Immature natural killer cell (primary cell): Measurements from ENCODE around the gene CCNG2. TPM values are rescaled to one million over a fixed set of nuclear protein-coding genes. Genes with fewer than 3 reads are reported as not detected.

ENCODE experiments used
- DNase-seq, 3 donors: peaks; one replicate each; pipeline ENCODE4 v3.0.0; 2022; ENCODE audit warnings: mixed read lengths in 1 of 3
- H3K27ac Mint-ChIP-seq, 6 donors: one replicate each; pipeline ENCODE4 v1.8.0; 2020; ENCODE audit warnings: mixed read lengths in 6 of 6, mild to moderate bottlenecking in 5 of 6, inconsistent platforms in 4 of 6, moderate library complexity in 3 of 6
- H3K27me3 Mint-ChIP-seq, 3 donors: one replicate each; pipeline ENCODE4 v1.8.0; 2020 to 2021; ENCODE audit warnings: low read depth in 3 of 3, mild to moderate bottlenecking in 3 of 3, mixed read lengths in 3 of 3, moderate library complexity in 3 of 3, inconsistent platforms in 1 of 3
- H3K36me3 Mint-ChIP-seq, 3 donors: one replicate each; pipeline ENCODE4 v1.8.0; 2020; ENCODE audit warnings: mixed read lengths in 3 of 3, inconsistent platforms in 2 of 3, mild to moderate bottlenecking in 2 of 3
- H3K4me1 Mint-ChIP-seq, 2 donors: one replicate each; pipeline ENCODE4 v1.8.0; 2020; ENCODE audit warnings: inconsistent platforms in 2 of 2, mild to moderate bottlenecking in 2 of 2, mixed read lengths in 2 of 2, moderate library complexity in 1 of 2
- H3K4me3 Mint-ChIP-seq, 5 donors: one replicate each; pipeline ENCODE4 v1.8.0; 2020; ENCODE audit warnings: mild to moderate bottlenecking in 5 of 5, mixed read lengths in 5 of 5, inconsistent platforms in 3 of 5, moderate library complexity in 3 of 5
- H3K9me3 Mint-ChIP-seq, 6 donors: one replicate each; pipeline ENCODE4 v1.8.0; 2020; ENCODE audit warnings: mild to moderate bottlenecking in 6 of 6, mixed read lengths in 6 of 6, inconsistent platforms in 4 of 6, moderate library complexity in 3 of 6
- polyA plus RNA-seq, 3 donors: library from polyadenylated mRNA; unstranded; fragments of 300-500 nt; fragmentation: Illumina TruSeq; gene quantifications; one replicate each; pipeline ENCODE4 v1.2.3, GENCODE V29; 2021

Gene CCNG2
- polyA plus RNA-seq, 3 donors from 2014 or later = 10.4 to 14.8 (median 14.2) TPM

DNA sequence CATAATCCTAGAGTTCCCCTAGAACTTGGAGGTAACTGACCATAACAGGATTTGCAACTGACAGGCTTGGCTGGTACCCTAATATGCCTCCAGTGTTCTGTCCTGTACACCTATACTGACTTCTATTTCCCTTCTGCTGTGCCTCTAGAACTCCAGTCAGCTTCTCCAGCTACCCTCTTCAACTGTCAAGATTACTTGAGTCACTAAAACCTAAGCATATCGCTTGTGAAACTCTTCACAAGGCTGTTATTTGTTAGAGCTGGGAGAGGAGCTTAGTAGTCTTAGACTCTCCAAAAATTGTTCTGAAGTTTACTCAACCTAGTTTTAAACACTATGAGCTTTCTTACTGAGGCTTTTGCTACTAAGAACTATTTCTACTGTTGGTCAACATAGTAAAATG lies 52.0 kb downstream of the CCNG2 start:
- no peak for DNase-seq
- H3K4me1 Mint-ChIP-seq = no peaks in the 10 kb centered on the region
- no peak overlapping the region for H3K27ac Mint-ChIP-seq
- H3K27me3 Mint-ChIP-seq = peaks cover 0 to 2% (median 2%) of the 10 kb centered on the region in 3 donors
- no peak overlapping the region for H3K4me3 Mint-ChIP-seq
- H3K36me3 Mint-ChIP-seq = no peaks in the 10 kb centered on the region
- H3K9me3 Mint-ChIP-seq = no peaks in the 10 kb centered on the region

DNA sequence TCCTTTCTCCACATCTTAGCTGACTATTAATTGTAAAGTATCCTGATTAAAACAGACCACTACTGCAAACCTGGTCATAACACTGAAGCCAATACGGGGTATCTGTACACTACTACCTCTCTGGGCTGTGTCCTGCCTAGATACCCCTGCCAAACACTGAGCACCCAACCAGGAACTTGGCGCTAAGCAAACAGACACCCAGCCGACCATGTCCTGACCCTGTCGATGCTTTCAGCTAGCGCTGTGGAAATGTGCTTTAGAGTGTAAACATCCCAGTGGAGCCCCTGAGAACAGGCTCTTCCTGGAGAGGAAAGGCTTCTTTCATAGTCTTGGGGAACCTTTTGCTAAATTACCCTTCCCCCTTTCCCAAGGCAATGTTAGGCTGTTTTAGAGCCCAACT lies 52.9 kb downstream of the CCNG2 start:
- Mint-ChIP-seq H3K36me3 (no peaks in the 10 kb centered on the region), H3K27me3 (peaks cover 0 to 2% (median 0%) of the 10 kb centered on the region in 3 donors), H3K4me1 (no peaks in the 10 kb centered on the region), H3K27ac (no peak overlapping the region), H3K9me3 (no peaks in the 10 kb centered on the region), H3K4me3 (no peak overlapping the region)
- DNase-seq = no peak

DNA sequence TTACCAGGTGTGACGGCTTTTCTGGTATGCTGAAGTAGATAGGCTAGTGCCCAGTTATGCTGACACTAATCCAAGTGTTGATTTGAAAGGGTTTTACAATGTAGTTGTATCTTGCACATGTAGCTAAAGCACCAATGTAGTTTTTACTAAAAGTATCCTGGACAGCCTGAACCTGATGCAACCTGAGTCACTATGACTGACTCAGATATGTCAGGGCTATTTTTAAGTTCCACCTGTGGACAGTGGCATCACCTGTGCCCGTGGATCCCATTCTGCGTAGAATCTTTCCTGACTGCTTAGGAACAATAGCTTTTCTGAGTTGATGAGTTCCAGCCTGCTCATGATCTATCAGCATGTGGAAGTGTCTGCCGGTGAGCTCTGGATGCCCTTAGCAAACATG lies 58.1 kb downstream of the CCNG2 start:
- no peak overlapping the region for H3K4me3 Mint-ChIP-seq
- no peaks in the 10 kb centered on the region for H3K9me3 Mint-ChIP-seq
- H3K27me3 Mint-ChIP-seq = peaks cover 0 to 2% (median 1%) of the 10 kb centered on the region in 3 donors
- no peaks in the 10 kb centered on the region for H3K36me3 Mint-ChIP-seq
- DNase-seq = no peak
- no peak overlapping the region for H3K27ac Mint-ChIP-seq
- no peaks in the 10 kb centered on the region for H3K4me1 Mint-ChIP-seq

DNA sequence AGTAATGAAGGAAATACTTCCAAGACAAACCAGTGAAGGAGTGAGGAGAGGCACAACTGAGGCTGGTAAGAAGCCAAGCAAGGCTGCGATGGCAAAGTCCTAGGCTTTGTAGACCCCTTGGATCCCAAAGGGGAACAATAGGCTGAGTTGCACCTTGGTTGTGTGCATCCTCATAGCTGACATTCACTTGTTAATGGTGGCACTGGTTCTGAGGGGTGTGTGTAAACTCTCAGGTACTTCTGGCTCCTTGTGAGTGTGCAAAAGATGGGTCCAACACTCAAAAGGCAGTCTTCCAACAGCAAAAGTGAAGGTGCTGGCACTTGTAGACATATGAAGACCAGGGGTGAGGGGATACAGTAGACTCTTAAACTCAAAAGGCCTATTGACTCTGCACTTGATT lies 60.5 kb downstream of the CCNG2 start:
- Mint-ChIP-seq H3K4me1 (no peaks in the 10 kb centered on the region), H3K4me3 (no peak overlapping the region), H3K9me3 (no peaks in the 10 kb centered on the region), H3K27ac (no peak overlapping the region), H3K36me3 (no peaks in the 10 kb centered on the region), H3K27me3 (peaks cover 0 to 4% (median 2%) of the 10 kb centered on the region in 3 donors)
- no peak for DNase-seq

DNA sequence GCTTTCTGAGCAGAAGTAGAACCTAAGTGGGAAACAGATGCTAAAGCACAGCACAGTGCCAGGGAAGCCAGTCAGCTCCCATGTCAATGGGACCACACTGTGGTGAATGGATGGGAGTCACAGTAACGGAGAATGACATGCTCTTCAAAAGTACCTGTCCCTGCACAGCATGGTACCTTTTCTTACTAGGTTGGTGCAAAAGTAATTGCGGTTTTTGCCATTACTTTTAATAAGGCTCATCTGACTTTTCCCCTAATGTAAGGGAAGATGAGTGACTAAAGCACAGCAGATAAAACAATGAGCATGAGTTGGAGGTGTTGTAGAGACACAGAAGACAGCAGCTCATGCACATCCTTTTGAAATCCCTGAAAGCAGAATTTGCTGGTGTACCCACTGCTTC lies 62.3 kb downstream of the CCNG2 start:
- Mint-ChIP-seq H3K4me3 (no peak overlapping the region), H3K27me3 (peaks cover 0 to 6% (median 5%) of the 10 kb centered on the region in 3 donors), H3K27ac (no peak overlapping the region), H3K36me3 (no peaks in the 10 kb centered on the region), H3K4me1 (no peaks in the 10 kb centered on the region), H3K9me3 (no peaks in the 10 kb centered on the region)
- DNase-seq = no peak

Other genes starting within 250 kb of the CCNG2 start
- 10 to 100 TPM; 40.4 to 59.6 (median 57.5) TPM for gene SEPTIN11, start 207.5 kb upstream of the CCNG2 start, polyA plus RNA-seq
- 100 to 1,000 TPM; 223 to 256 (median 226) TPM for gene CCNI, start 81.2 kb upstream of the CCNG2 start, polyA plus RNA-seq